Right atrium auricular region (tissue), 2 donors: Measurements from ENCODE around the gene EIF3J. TPM values are rescaled to one million over a fixed set of nuclear protein-coding genes. Genes with fewer than 3 reads are reported as not detected.

Source experiments
- DNase-seq: peaks from one replicate; pipeline ENCODE4 v3.0.0-alpha.2; 2019; ENCODE audit warnings: low spot score
- H3K27ac ChIP-seq, 2 donors: fragments of 200-600 bp; sonication (generic); 1 replicate in 1 of 2; 2 replicates in 1 of 2; pipeline ENCODE4 v1.5.1; 2016 to 2019
- H3K27me3 ChIP-seq, 2 donors: fragments of 200-600 bp; sonication (generic); one replicate each; pipeline versions ENCODE4 v1.5.1 to v1.6.0; 2017 to 2019
- H3K36me3 ChIP-seq: fragments of 200-600 bp; sonication (generic); one replicate; pipeline ENCODE4 v1.5.1; 2016
- H3K4me1 ChIP-seq, 2 donors: fragments of 200-600 bp; sonication (generic); one replicate each; pipeline versions ENCODE4 v1.5.1 to v1.6.0; 2017 to 2019
- H3K4me3 ChIP-seq, 2 donors: fragments of 200-600 bp; sonication (generic); 1 replicate in 1 of 2; 2 replicates in 1 of 2; pipeline ENCODE4 v1.5.1; 2017 to 2019; ENCODE audit warnings: mild to moderate bottlenecking in 1 of 2, moderate library complexity in 1 of 2
- H3K9me3 ChIP-seq, 2 donors: fragments of 200-600 bp; sonication (generic); one replicate each; pipeline ENCODE4 v1.5.1; 2019
- CTCF ChIP-seq, 2 donors: fragments of 200-600 bp; sonication (generic); IDR thresholded peaks; one replicate each; pipeline ENCODE4 v1.5.1; 2019; ENCODE audit warnings: antibody characterized with exemption in 2 of 2
- total RNA-seq, 2 donors: library from RNA; depleted of rRNA; stranded (reverse); fragments of >200 nt; gene quantifications; one replicate each; pipeline ENCODE4 v1.1.0, GENCODE V29; 2016

Gene EIF3J
- total RNA-seq, 2 donors from 2014 or later: 27.2 to 34.5 TPM

GRCh38 chr15:44574734-44575133 is 37.8 kb downstream of the EIF3J start:
- Histone ChIP-seq H3K36me3 (peaks cover 29% of the 10 kb centered on the region), H3K9me3 (no peaks in the 10 kb centered on the region)
- no peak for DNase-seq

GRCh38 chr15:44580105-44580504 is 43.2 kb downstream of the EIF3J start:
- peaks cover 46% of the 10 kb centered on the region for H3K36me3 ChIP-seq
- no peak overlapping the region for H3K27ac ChIP-seq
- H3K9me3 ChIP-seq: no peaks in the 10 kb centered on the region

More at GRCh38 chr15:44574734-44575133, 37.8 kb downstream of the EIF3J start:
- no peaks in the 10 kb centered on the region for H3K27me3 ChIP-seq
- H3K4me1 ChIP-seq: peaks cover 0 to 8% of the 10 kb centered on the region in 2 donors
- no peak overlapping the region for H3K4me3 ChIP-seq
- no peak overlapping the region for H3K27ac ChIP-seq
- no peak for TF ChIP-seq CTCF (IDR thresholded peaks at IDR 0.05)

GRCh38 chr15:44584162-44584749 is 47.3 kb downstream of the EIF3J start:
- Histone ChIP-seq H3K9me3 (no peaks in the 10 kb centered on the region), H3K27me3 (no peaks in the 10 kb centered on the region), H3K4me3 (no peak overlapping the region), H3K36me3 (peaks cover 83% of the 10 kb centered on the region), H3K27ac (no peak overlapping the region), H3K4me1 (no peaks in the 10 kb centered on the region)
- peak in 1 of 2 donors; percentile 53 for TF ChIP-seq CTCF (IDR thresholded peaks at IDR 0.05)
- DNase-seq: no peak

More at GRCh38 chr15:44580105-44580504, 43.2 kb downstream of the EIF3J start:
- Histone ChIP-seq H3K4me1 (peaks cover 0 to under 1% of the 10 kb centered on the region in 2 donors), H3K27me3 (no peaks in the 10 kb centered on the region), H3K4me3 (no peak overlapping the region)
- TF ChIP-seq CTCF (IDR thresholded peaks at IDR 0.05): no peak
- no peak for DNase-seq

- H3K9me3 ChIP-seq: no peaks in the 10 kb centered on the region
- peaks cover 90% of the 10 kb centered on the region for H3K36me3 ChIP-seq
- TF ChIP-seq CTCF (IDR thresholded peaks at IDR 0.05): no peak
Observed at GRCh38 chr15:44585633-44586032, 48.7 kb downstream of the EIF3J start.

GRCh38 chr15:44588541-44588940 is 51.6 kb downstream of the EIF3J start:
- Histone ChIP-seq H3K9me3 (no peaks in the 10 kb centered on the region), H3K4me1 (no peaks in the 10 kb centered on the region), H3K4me3 (no peak overlapping the region), H3K36me3 (peaks cover 93% of the 10 kb centered on the region), H3K27ac (no peak overlapping the region), H3K27me3 (no peaks in the 10 kb centered on the region)
- DNase-seq: no peak
- TF ChIP-seq CTCF (IDR thresholded peaks at IDR 0.05): no peak

More at GRCh38 chr15:44585633-44586032, 48.7 kb downstream of the EIF3J start:
- H3K4me1 ChIP-seq: no peaks in the 10 kb centered on the region
- H3K27ac ChIP-seq: no peak overlapping the region
- H3K27me3 ChIP-seq: no peaks in the 10 kb centered on the region
- DNase-seq: no peak
- no peak overlapping the region for H3K4me3 ChIP-seq

DNA sequence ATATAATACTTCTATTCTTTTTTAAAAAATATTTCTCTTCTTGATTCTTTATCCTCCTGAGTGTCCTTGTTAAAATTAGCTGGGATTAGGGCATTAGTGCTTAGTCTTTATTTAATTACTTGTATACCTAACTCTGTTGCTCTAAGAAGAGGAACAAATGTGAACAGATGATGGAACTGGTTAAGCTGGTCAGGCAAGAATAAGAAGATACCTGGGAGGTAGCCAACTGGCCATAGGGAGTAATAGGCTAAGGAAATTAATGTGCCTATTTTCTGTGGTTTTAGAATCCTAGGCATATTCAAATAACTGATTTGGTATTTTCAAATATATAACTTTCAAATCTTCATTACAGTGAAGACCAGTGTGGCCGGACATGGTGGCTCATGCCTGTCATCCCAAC is 54.4 kb downstream of the EIF3J start:
- Histone ChIP-seq H3K9me3 (no peaks in the 10 kb centered on the region), H3K27me3 (no peaks in the 10 kb centered on the region), H3K36me3 (peaks cover 93% of the 10 kb centered on the region), H3K4me3 (no peak overlapping the region), H3K27ac (no peak overlapping the region), H3K4me1 (no peaks in the 10 kb centered on the region)
- no peak for TF ChIP-seq CTCF (IDR thresholded peaks at IDR 0.05)
- DNase-seq: no peak
